ENCODE measurements around the gene PIGL.
A peak's percentile ranks its signal among the peaks of the same experiment; 100 is the strongest.
"Not testable (repeated sequence)": the region's sequence is repeated elsewhere in the genome, so short reads cannot be mapped to it uniquely, and the experiment has no call there.

Gene PIGL

DNA sequence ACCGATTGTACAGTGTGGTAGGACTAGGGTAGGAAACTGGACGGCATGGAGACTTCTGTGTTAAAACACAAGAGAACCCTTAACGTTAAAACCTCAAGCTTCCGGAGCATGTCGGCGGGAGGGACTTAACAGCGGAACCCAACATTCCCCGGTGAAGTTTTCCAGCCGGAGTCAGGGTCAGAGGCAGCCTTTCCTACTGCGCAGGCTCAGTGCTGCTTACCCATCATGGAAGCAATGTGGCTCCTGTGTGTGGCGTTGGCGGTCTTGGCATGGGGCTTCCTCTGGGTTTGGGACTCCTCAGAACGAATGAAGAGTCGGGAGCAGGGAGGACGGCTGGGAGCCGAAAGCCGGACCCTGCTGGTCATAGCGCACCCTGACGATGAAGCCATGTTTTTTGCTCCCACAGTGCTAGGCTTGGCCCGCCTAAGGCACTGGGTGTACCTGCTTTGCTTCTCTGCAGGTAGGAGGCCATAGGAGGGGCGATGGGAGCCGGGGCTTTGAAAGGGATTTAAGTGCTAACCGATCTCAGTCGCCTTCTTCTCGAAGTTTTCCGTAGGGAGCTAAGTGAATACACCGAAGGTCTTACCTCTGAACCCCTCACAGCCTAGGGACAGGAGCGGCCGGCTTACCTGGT, at the start of gene PIGL:
Gene PIGL, plus strand, starts transcription at position 209 of the 634 bp plus-strand sequence. Its CDS starts 17 bp downstream, at position 226.
- DNase-seq: peak; percentile 95

DNA sequence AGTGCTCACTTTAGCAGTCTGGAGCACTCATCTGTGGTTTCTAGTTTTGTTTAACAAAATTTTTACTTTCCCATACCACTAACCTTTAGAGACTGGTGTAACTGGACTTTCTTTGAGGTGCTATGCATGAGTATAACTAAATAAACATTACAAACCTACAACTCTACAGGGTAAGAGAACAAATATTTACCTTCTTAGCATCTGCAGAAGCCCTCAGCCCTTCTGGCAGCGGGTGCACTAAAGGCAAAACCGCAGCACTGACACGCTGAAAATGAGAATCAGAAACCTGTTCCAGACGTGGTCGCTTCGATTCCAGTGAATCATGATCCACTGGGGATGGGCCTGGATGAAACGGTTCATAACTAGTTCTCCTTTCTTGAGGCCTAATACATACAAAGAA, 45.4 kb upstream of the PIGL start:
- DNase-seq: no peak

DNA sequence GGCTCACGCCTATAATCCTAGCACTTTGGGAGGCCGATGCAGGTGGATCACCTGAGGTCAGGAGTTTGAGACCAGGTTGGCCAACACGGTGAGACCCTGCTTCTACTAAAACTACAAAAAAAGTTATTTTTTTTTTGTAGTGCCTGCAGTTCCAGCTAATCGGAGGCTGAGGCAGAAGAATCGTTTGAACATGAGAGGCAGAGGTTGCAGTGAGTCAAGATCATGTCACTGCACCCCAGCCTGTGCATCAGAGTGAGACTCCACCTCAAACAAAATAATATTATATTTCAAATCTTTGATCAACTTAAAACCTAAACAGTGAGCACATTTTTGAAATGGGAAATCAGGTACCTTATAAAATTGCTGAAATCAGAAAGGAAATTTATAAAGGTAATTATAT, 38.2 kb upstream of the PIGL start:
- no peak for DNase-seq

DNA sequence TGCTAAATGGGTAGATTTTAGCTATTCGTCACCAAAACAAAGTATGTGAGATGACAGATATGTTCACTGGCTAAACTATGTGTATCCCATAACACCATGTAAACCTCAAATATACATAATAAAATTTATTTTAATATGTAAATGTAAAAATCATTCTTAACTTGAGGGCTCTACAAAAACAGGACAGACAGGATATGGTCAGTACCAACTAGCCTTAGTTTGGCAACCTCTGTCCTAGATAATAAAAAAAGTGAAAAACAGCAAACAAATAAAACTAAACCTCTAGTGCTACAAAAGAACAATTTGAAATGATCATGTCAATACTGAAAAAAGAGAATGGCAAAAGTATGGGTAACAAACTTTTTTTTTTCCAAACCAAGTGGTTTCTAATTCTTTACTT, 35.4 kb upstream of the PIGL start:
- no peak for DNase-seq

DNA sequence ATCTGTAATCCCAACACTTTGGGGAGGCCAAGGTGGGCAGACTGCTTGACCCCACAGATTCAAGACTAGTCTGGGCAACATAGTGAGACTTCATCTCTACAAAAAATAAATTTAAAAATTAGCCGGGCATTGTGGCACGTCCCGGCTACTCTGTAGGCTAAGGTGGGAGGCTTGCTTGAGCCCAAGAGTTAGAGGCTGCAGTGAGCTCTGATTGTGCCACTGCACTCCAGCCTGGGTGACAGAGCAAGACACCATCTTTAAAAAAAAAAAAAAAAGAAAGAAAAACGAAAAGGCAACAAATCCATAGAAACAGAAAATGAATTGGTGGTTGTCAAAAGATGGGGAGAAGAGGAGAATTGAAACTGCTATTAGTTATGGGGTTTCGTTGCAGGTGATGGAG, 29.4 kb upstream of the PIGL start:
- DNase-seq: no peak

DNA sequence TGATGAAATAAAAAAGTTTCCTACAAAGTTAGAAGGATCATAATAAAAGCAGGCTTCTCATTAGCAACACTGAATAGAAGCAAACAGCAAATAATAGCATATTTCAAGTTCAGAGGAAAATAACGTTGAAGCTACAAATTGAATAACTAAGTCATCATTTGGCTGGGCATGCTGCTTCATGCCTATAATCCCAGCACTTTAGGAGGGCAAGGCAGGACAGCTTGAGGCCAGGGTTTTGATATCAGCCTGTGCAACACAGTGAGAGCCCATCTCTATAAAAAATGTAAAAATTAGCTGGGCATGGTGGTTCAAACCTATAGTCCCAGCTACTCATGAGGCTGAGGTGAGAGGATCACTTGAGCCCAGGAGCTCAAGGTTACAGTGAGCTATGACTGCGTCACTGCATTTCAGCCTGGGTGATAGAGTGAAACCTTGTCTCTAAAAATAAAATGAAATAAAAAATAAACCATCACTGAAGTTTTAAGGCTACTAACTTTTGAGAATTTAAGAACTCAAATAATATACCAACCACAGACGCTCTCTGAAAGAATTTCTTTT, 27.1 kb upstream of the PIGL start:
- DNase-seq: no peak

DNA sequence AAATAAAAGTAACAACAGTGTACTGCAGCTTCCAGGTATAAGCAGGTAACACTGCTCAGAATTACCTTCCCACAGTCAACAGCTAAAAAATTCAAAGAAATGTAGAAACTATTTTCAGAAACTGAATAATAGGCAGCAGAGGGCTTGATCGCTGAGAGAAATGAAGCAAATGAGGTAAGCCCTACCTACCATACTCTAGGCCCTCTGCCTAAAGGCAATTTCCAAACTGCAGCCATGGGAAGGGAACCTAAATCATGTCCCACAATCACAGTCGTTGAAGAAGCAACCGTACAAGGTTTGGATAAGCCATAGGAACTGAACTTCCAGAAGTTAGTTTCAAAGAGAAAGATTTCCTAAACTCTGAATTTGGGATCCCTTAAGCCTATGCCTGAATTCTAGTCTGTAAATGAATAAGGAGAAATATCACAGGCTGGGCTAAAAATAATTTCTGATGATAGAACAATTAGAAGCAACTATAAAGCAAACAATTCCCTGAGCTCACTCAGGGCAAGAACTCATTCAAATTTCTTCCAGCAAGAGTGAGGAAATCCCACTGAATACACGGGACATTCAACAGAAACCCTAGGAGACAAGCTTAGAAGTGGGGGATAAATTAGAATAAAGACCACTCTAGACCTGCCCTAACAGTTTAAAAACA, 26.2 kb upstream of the PIGL start:
- DNase-seq: no peak

DNA sequence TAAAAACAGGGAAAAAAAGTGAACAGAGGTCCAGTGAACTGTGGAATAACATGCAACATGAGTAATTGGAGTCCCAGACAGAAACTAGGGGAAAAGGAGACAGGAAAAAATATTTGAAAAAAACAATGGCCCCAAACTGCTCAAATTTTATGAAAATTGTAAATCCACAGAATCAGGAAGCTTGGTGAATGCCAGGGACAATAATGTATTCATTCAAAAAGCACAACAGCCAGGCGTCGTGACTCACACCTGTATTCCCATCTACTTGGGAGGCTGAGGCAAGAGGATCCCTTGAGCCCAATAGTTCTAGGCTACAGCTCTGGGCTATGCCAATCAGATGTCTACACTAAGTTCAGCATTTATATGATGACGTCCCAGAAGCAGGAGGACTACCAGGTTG, 25.4 kb upstream of the PIGL start:
- DNase-seq: no peak

DNA sequence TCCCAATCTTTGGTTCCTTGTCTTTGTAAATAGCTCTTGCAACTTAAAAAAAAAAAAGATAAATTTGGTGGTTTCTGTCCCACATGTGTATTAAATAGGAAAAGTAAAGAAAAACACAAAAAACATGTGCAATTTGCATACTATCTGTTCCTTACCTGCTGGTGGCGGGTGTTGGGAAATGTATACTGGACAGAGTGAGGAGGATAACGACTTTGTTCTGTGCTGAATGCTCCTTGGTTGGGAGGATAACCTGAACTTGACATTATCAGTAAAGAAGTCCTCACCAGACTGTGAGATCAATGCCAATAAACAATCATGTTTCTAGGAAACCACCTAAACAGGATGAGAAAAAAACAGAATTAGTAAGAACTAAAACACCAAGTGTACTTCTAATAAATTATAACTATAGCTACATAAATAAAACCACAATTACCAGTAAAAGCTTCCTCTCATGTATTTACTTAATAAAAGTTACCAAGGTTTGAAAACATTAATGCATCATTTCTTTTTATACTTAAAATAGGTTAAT, 22.6 kb upstream of the PIGL start:
- not testable (repeated sequence) for DNase-seq

DNA sequence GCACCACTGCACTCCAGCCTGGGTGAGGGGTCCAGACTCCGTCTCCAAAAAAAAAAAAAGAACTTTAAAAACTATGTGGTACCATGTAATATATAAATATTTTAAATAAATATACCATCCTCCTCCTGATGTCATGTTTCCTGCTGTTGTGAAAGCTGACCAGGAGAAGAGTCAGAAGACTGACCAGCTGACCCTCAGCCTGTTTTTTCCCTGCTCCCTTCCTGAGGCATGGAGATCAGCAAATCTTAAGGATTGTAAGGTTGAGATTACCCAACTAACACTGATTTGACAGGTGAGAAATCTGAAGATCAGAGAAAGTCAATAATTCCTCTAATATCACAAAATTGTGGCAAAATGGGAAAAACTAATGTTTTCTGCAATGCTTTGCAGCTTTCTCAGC, 19.7 kb upstream of the PIGL start:
- no peak for DNase-seq

DNA sequence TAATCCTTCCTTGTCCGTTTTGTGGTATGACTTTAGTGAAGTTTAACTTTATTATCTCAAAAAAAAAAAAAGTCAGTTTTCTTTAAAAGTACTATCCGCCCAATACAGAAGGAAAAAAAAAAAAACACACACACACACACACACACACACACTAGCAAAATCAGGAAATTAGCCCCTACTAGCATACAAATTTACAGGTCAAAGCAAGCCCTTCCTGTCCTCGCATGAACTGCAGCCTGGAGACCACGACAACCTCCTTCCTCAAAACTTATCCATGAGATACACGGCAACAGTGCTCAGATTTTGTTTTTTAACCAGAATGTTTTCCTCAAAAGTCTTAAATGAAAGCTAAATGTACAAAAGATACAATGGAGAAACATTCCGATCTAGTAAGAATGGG, 17.9 kb upstream of the PIGL start:
- no peak for DNase-seq

DNA sequence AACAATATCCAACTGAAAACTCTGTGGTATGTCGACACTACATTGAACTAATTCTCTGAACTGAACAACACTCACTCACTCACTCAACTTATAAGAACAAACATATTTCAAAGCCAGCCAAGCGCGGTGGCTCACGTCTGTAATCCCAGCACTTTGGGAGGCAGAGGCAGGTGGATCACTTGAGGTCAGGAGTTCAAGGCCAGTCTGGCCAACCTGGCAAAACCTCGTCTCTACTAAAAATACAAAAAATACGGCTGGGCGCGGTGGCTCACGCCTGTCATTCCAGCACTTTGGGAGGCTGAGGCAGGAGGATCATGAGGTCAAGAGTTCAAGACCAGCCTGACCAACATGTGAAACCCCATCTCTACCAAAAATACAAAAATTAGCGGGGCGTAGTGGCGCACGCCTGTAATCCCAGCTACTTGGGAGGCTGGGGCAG, 15.3 kb upstream of the PIGL start:
- not testable (repeated sequence) for DNase-seq

DNA sequence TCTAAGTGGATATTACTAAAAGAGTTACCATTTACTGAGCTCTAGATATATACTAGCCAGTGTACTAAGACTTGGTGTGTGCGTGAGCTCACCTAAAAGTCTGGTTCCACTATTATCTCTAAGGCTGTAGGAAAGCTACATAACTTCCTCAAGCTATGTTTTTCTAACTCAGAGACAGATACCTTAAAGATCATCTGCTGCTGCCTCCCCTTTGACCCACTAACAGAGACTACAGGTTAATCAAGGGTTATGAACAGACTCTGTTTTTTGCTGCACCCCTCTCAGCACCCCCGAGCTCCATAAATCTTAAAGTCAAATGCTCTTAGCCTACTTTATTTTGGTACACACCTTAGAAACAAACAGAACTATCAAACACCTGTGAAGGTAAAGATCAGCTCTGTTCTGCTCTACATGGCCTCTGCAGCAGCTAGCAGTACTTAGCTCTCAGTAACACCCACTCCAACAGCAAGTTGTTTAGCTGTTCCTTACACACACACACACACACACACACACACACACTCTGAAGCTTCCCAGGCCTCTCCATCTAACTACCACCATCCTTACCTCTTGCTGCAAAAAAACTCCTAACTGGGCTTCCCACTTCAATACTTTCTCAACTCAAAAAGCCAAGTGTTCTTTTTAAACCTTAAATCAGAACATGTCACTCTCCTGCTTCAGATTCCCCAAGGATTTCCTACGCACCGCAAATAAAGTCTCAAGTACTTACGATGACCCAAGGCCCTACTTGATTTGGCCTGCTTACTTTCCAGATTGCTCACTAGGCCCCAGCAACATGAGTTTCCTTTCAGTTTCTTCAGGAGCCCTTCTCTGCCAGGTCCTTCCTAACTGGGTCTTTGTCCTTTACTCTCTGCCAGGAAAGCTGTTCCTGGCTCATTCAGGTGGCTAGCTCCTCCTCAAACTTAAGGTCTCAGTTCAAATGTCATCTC, 14.2 kb upstream of the PIGL start:
- DNase-seq: not testable (repeated sequence)

DNA sequence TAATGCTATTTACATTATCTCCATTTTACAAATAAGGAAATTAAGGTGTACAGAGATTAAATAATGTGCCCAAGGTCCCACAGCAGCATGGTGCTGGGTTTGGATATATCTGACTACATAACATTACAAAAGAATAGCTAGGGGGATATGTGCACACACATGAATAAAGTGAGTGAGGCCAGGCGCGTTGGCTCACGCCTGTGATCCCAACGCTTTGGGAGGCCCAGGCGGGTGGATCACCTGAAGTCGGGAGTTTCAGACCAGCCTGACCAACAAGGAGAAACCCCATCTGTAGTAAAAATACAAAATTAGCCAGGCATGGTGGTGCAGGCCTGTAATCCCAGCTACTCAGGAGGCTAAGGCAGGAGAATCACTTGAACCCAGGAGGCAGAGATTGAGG, 12.2 kb upstream of the PIGL start:
- DNase-seq: not testable (repeated sequence)

DNA sequence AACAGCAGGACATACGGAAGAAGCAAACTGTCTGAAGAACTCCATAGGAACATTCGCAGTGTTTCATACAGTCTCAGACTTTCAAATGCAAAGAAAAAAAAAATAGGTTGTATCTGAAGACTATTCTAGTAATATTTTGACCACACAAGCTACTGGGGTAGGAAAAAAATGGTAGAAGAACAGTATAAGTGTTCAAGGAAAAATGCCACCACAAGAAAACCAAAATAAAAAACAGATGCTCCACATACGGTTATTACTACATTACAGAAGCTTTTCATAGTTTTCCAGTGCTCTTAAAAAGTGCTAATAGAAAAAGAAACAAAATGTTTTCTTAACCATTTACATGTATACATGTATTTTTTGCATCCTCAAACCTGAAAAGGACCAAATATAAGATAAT, 5.4 kb upstream of the PIGL start:
- no peak for DNase-seq

DNA sequence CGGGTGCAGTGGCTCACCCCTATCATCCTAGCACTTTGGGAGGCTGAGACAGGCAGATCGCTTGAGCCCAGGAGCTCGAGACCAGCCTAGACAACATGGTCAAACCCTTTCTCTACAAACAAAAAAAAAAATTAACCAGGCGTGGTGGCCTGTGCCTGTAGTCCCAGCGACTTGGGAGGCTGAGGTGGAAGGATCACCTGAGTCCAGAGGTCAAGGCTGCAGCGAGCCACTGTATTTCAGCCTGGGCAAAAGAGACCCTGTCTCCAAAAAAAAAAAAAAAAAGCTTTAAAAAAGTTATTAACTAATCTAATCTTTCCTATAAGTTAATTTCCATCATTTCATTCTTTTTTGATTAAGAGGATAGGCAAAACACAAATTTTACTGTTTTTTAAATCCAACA, 4.2 kb upstream of the PIGL start:
- no peak for DNase-seq

DNA sequence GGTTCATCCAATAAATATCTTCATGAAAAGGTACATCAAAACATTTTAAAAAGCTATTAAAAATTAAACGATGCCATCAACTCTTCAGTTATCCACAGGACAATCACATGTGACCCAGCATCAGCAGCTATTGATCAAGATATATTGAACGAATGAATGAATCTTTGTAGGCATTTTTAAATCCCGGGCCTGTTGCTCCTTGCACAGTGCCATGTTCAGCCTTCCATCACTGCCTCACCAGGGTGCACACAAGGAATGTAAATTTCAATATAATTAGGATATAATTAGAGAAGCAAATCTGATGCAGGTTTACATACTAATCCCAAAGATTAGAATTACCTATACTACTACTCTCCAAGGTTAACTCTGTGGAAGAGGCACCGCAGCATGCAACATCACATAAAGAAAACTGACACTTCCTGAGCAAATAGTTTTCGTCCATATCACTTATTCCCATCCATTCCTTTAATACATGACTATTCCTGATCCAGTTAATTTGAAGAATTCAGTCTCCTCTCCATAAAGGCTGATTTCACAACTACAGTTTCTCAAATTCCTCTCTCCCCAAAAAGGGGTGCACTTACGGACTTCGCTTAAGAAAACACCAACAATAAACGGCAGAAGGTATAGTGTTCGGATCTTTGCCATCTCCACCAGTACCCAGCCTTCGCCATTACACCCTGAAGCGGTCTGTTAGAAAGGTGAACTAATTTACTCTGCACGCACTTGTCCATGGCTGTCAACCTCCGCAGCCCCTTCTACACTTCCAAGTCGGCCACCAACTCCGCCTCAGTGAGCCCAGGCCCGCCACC, 2.6 kb upstream of the PIGL start:
- no peak for DNase-seq

DNA sequence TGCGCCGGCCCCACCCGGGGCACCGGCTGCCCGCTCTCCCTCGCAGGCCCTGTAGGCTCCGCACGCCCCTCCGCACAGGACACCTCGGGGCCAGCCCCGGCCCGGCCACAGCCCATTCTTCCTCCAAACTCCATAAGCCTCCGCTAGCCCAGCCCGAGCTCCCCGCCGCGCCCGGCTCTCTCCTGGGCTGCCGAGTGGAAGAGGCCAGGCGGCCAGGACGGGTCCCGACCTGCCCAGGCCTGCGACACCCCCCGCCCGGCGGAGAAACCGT, 2.1 kb upstream of the PIGL start:
- DNase-seq: peak; percentile 80

DNA sequence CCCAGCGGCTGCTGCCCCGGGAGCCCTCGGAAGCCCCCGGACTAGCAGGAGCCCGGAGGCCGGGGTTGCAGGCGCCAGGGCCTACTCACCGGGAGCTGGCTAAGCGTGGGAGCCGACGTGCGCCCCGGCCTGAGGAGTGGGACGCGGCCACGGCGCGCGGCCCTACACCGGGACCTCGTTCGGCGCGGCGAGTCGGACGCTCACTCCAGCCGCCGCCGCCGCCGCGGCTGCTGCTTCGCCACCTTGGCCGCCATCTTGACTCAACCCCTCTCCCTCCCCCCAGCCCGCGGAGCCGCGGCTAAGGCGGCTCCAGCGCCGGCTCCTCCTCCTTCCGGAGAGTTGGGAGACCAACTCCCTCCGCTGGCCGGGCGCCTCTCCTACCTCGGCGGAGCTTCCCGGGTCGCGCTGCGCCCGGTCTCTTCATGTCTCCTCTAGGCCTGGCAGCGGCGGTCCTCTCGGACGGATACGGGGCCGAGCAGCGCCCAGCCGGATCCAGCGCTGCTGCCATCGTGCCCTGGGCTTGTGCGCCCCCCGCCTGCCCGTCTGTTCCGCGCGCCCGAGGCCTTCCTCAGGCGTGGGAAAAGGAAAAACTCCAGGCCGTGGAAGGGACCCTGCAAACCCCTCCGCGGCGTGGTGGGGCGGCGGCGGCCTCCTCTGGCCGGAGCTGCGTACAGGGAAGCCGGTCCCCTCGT, 1.6 kb upstream of the PIGL start, which contains the start of gene NCOR1:
Gene NCOR1, minus strand, starts transcription at position 262 of the 692 bp plus-strand sequence. CDS start 20,965 bp downstream, outside the sequence.
- DNase-seq: peak; percentile 96

DNA sequence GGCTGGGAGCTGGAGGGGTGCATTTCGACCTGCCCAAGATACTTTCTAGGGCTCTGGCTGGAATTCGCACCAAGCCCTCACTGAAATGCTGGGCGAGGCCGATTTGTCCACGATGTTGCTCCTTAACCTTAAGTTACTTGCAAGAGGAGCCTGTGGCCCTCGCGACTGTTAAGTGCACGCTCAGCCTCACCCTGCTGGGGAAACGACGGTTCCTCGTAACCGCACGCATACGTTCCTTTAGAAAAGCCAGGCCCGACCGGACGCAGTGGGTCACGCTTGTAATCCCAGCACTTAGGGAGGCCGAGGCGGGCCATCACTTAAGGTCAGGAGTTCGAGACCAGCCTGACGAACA, 1.1 kb upstream of the PIGL start:
- DNase-seq: no peak

DNA sequence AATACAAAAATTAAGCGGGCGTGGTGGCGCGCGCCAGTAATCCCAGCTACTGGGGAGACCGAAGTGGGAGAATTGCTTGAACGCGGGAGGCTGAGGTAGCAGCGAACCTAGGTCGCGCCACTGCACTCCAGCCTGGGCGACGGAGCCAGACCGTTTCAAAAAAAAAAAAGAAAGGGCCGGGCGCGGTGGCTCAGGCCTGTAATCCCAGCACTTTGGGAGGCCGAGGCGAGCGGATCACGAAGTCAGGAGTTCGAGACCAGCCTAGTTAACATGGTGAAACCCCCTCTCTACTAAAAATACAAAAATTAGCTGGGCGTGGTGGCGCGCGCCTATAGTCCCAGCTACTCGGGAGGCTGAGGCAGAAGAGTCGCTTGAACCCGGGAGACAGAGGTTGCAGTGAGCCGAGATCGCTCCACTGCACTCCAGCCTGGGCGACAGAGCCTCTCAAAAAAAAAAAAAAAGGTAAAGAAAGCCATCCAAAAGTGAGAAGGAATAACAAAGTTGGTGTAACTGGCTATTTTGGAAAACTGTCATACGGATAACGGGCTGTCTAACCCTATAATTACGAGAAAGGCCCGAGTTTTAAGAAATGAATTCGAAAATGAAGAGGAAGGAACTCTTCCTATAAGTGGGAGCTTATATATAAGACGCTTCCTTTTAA, 539 bp upstream of the PIGL start:
- DNase-seq: peak; percentile 58
